HepG2 (cell line): ENCODE measurements around the gene BCAS1. TPM values are rescaled to one million over a fixed set of nuclear protein-coding genes. Genes with fewer than 3 reads are reported as not detected.
A peak's percentile ranks its signal among the peaks of the same experiment; 100 is the strongest.

Experiments used
- ATAC-seq: fragments of 200-7000 bp; cut with Tn5 transposase; 3 replicates; pipeline ENCODE4 v1.9.1; 2020; ENCODE audit warnings: mild to moderate bottlenecking, moderate library complexity
- BruUV-seq: library from RNA; stranded (reverse); fragments of 400-500 nt; replicated peaks from 2 replicates; lab custom pipeline; 2021; lab: Mats Ljungman, UMichigan
- CTCF ChIA-PET: fragments of 300-600 bp; formaldehyde crosslinking; extraction: SDS; loops from one replicate; lab custom pipeline; 2021; ENCODE audit warnings: low total read pairs, inconsistent platforms, low intra/inter-chr PET ratio; lab: Yijun Ruan, JAX
- POLR2A ChIA-PET: fragments of 350-600 bp; sonication (Branson Sonifier 250); formaldehyde crosslinking; loops from one replicate; lab custom pipeline; 2020; ENCODE audit warnings: antibody characterized with exemption, inconsistent platforms; lab: Yijun Ruan, JAX
- DNase-seq: peaks from one replicate; pipeline ENCODE4 v3.0.0-alpha.2; 2015; ENCODE audit warnings: low spot score
- FAIRE-seq: peaks from 3 replicates; lab custom pipeline; 2011; peaks lifted over from hg19 to GRCh38; lab: Jason Lieb, UNC
- H2AFZ ChIP-seq: one replicate; pipeline ENCODE4 v1.6.1; 2011; ENCODE audit warnings: low read length, inconsistent platforms
- H3K27ac ChIP-seq: fragments of 300-600 bp; 3 replicates; pipeline ENCODE4 v1.8.0; 2011; ENCODE audit warnings: mixed run types, mild to moderate bottlenecking, mixed read lengths, low read length, inconsistent platforms; ENCODE audit not compliant: insufficient read depth; ENCODE audit errors: extremely low read length
- H3K27me3 ChIP-seq, 2 experiments: fragments of 200-600 bp in 1 of 2; 2 replicates in 1 of 2; 3 replicates in 1 of 2; pipeline versions ENCODE4 v1.6.0 to v1.8.0; 2011; ENCODE audit warnings: low read length in 2 of 2, mild to moderate bottlenecking in 2 of 2, moderate library complexity in 2 of 2, inconsistent platforms in 1 of 2; ENCODE audit not compliant: insufficient read depth in 2 of 2, control insufficient read depth in 1 of 2
- H3K36me3 ChIP-seq, 2 experiments: fragments of 200-600 bp in 1 of 2; replicated peaks in 1 of 2; 2 replicates in 1 of 2; 3 replicates in 1 of 2; pipeline versions ENCODE4 v1.5.1 to v1.8.0; 2011; ENCODE audit warnings: low read length in 2 of 2, inconsistent platforms in 1 of 2; ENCODE audit not compliant: insufficient read depth in 2 of 2, control insufficient read depth in 1 of 2
- H3K4me1 ChIP-seq: 2 replicates; pipeline ENCODE4 v1.5.1; 2012; ENCODE audit warnings: low read length, inconsistent platforms; ENCODE audit not compliant: insufficient read depth
- H3K4me2 ChIP-seq: 2 replicates; pipeline ENCODE4 v1.6.0; 2011; ENCODE audit warnings: low read depth, low read length, inconsistent platforms
- H3K4me3 ChIP-seq, 3 experiments: fragments of 200-600 bp in 1 of 3; sonication (generic), shearing (Covaris generic) in 1 of 3; replicated peaks in 1 of 3; 2 replicates each; pipeline ENCODE4 v1.5.1; 2011 to 2016; ENCODE audit warnings: low read length in 3 of 3, inconsistent platforms in 2 of 3, low read depth in 2 of 3, mild to moderate bottlenecking in 2 of 3, control low read depth in 1 of 3, mixed read lengths in 1 of 3; ENCODE audit not compliant: insufficient read depth in 1 of 3
- H3K79me2 ChIP-seq: one replicate; pipeline ENCODE4 v1.6.1; 2011; ENCODE audit warnings: low read length, inconsistent platforms; ENCODE audit not compliant: insufficient read depth
- H3K9ac ChIP-seq: 2 replicates; pipeline ENCODE4 v1.6.0; 2011; ENCODE audit warnings: mild to moderate bottlenecking, low read depth, low read length, inconsistent platforms; ENCODE audit not compliant: insufficient read depth
- H3K9me3 ChIP-seq: 2 replicates; pipeline ENCODE4 v1.5.1; 2012; ENCODE audit warnings: mild to moderate bottlenecking, low read length
- H4K20me1 ChIP-seq: 2 replicates; pipeline ENCODE4 v1.6.0; 2011; ENCODE audit warnings: inconsistent platforms, mild to moderate bottlenecking, low read length, moderate library complexity; ENCODE audit not compliant: insufficient read depth
- HHEX ChIP-seq: IDR thresholded peaks from 2 replicates; pipeline ENCODE4 v1.6.1; 2016; ENCODE audit warnings: control low read depth
- RFXAP ChIP-seq: sonication (generic); formaldehyde crosslinking; IDR thresholded peaks from 2 replicates; pipeline ENCODE4 v1.4.0; 2020; ENCODE audit warnings: missing genetic modification reagents, borderline replicate concordance
- ZNF24 ChIP-seq: fragments of 450-650 bp; IDR thresholded peaks from 2 replicates; pipeline ENCODE4 v1.6.1; 2017; ENCODE audit warnings: antibody characterized with exemption, mild to moderate bottlenecking
- WGBS: methylation state at CpG from one replicate; pipeline ENCODE4 v1.1.6; 2017; ENCODE audit warnings: low lambda C conversion rate; 5-methylcytosine and 5-hydroxymethylcytosine counted together
- in situ Hi-C: cut with HindIII; loops from 2 replicates; pipeline ENCODE4 v1.10.0; 2017; ENCODE audit warnings: low pct_unique_long_range_greater_than_20kb; ENCODE audit not compliant: extremely low pct_ligation_motif_present
- intact Hi-C: fragments of 100-400 bp; cut with micrococcal nuclease; formaldehyde crosslinking; loops from one replicate; pipeline ENCODE4 v1.10.0; 2022; ENCODE audit not compliant: unreplicated experiment
- polyA plus RNA-seq, 8 experiments: library from polyadenylated mRNA; depleted of rRNA in 3 of 8; stranded (reverse) in 7 of 8; unstranded in 1 of 8; fragments of >200 nt; fragmentation: Illumina TruSeq in 4 of 8; extraction: Trizol in 4 of 8; gene quantifications; 2 replicates each; pipeline versions ENCODE4 v1.2.1 to v1.2.3, GENCODE V29; 2011 to 2016; ENCODE audit warnings: low read depth in 4 of 8, missing spikeins in 1 of 8, mixed read lengths in 1 of 8; ENCODE audit not compliant: insufficient read depth in 1 of 8
- total RNA-seq, 5 experiments: library from RNA; depleted of rRNA; stranded (reverse); fragments of >200 nt; fragmentation: Illumina TruSeq; extraction: Trizol; gene quantifications; 2 replicates each; pipeline ENCODE4 v1.2.3, GENCODE V29; 2016; ENCODE audit warnings: low read depth in 1 of 5
- TF ChIP-seq, protein P1 (sequence below), 2 experiments: fragments of 450-650 bp in 1 of 2; sonication (generic) in 1 of 2; formaldehyde crosslinking; IDR thresholded peaks; 2 replicates each; pipeline versions ENCODE4 v1.5.0 to v1.8.0; 2020 to 2022; ENCODE audit warnings: mild to moderate bottlenecking in 1 of 2, missing genetic modification reagents in 1 of 2

BCAS1 gene
- total and polyA plus RNA-seq, 2 of the 13 experiments (the other 11 are each of a cell fraction or from before 2014, with no cell fraction given), result 0.55 to 0.91 TPM

DNA sequence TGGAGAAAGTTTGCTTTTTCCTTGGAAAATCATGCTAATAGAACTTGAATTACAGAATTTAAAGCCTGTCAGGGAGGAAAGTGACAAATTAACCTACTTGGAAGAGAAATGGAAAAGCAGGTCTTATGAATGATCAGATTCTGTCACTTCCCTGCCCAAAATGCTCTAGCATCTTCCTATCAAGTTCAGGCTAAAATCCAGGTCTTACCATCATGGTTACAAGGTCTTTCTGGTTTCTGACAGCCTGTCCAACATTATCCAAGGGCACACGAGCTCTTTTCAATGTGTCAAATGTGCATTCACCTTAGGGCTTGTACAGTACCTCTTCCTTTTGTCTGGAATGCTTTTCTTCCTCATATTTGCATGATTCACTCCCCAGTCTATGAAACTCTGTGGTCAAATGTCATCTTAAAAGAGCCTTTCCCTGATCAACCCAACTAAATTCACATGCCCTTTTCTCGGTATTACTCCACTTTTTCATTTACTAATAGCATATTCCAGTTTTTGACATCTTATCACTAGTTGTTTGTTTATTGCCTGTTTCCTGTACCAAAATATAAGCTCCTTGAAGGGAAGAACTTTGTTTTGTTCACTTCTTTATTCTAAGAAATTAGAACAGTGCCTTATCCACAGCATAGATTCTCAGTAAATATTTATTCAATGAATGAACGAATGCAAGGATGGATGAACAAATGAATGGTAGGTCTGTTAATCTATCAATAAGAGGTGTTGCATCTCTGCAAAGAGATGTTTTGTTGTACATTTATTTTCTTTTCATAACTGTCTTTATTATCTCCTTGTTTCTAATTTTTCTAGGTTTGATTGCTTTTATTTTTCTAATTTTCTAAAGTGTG, 139.5 kb downstream of the BCAS1 start:
- H3K9ac ChIP-seq, result no peak overlapping the region
- no peak for ATAC-seq
- H3K4me3 ChIP-seq, result no peak overlapping the region
- H3K4me2 ChIP-seq, result no peak overlapping the region
- WGBS, result 4% methylated on average over 3 of the region's 3 CpGs
- DNase-seq, result no peak
- TF ChIP-seq ZNF24, result peak; percentile 52; the same call in 1 of the 2 replicates
- no peak for TF ChIP-seq RFXAP (CRISPR knock-in tag)
- H3K27me3 ChIP-seq, result peaks cover 0 to 10% of the 10 kb centered on the region in 2 experiments; a peak in 1 of 5 replicates
- in situ Hi-C loops, result no loop called here
- no peaks in the 10 kb centered on the region for H3K79me2 ChIP-seq
- H2AFZ ChIP-seq, result peak overlapping the region; percentile 22
- intact Hi-C loops, result no loop called here
- POLR2A ChIA-PET, result interaction anchor here (1.3 kb wide), 1 partner anchor 336 kb away, joined by 5 read pairs; the partner anchor contains the start of gene ZNF217
- H3K4me1 ChIP-seq, result peaks cover 43% of the 10 kb centered on the region
- H3K9me3 ChIP-seq, result no peaks in the 10 kb centered on the region
- peak; percentile 26 for FAIRE-seq
- CTCF ChIA-PET, result no interaction called here
- H3K27ac ChIP-seq, result no peak overlapping the region
- BruUV-seq, result no TSS peak
- H3K36me3 ChIP-seq, result no peaks in the 10 kb centered on the region
- H4K20me1 ChIP-seq, result no peaks in the 10 kb centered on the region

DNA sequence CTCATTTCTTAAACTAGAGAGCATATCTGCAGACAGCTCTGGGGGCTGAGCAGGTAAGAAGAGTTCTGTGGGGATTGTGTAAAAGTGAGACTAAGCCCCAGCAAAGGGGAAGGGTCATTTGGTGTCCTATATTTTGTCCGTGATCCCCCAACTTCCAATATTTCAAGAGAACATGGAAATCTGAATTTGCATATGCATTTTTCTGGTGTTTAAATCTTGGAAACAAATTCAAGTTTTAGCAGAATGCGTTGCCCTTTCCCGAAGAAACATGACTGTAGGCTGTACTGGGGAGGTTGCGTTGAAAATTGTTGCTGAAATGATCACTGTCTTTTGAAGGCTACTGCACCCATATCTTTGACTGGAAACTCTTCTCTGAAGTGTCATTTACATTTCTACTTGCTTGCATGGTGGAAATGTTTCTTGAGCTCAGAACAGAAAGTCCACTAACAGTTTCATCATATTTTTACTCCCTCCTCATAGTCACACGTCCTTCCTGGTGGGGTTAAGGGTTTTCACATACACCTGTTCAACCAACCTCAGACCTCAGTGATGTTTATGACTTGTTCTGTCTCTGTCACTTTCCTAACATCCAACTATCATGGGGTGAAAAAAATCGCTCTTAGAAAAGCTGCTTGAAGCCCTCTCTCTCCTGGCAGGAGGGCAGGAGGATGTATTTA, 140.3 kb downstream of the BCAS1 start:
- Histone ChIP-seq H3K79me2 (no peaks in the 10 kb centered on the region), H3K27ac (no peak overlapping the region), H3K36me3 (no peaks in the 10 kb centered on the region), H3K4me2 (no peak overlapping the region), H3K9me3 (no peaks in the 10 kb centered on the region), H2AFZ (peak overlapping the region; percentile 22), H3K27me3 (peaks cover 0 to 10% of the 10 kb centered on the region in 2 experiments; a peak in 1 of 5 replicates), H3K4me1 (peaks cover 42% of the 10 kb centered on the region), H3K4me3 (no peak overlapping the region), H3K9ac (peak overlapping the region; percentile 7; the same call in 1 of the 2 replicates), H4K20me1 (no peaks in the 10 kb centered on the region)
- DNase-seq, result no peak
- POLR2A ChIA-PET, result interaction anchor here (1.3 kb wide), 1 partner anchor 336 kb away, joined by 5 read pairs; the partner anchor contains the start of gene ZNF217
- TF ChIP-seq, protein P1, sequence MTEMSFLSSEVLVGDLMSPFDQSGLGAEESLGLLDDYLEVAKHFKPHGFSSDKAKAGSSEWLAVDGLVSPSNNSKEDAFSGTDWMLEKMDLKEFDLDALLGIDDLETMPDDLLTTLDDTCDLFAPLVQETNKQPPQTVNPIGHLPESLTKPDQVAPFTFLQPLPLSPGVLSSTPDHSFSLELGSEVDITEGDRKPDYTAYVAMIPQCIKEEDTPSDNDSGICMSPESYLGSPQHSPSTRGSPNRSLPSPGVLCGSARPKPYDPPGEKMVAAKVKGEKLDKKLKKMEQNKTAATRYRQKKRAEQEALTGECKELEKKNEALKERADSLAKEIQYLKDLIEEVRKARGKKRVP (CRISPR knock-in tag; IDR thresholded peaks at IDR 0.05), result 0 out of 4 replicates have a peak, but pooled peaks of 1 of the 2 experiments have one; percentile 24
- no peak for TF ChIP-seq HHEX (CRISPR knock-in tag)
- intact Hi-C loops, result no loop called here
- CTCF ChIA-PET, result no interaction called here
- no peak for ATAC-seq
- FAIRE-seq, result no peak
- in situ Hi-C loops, result no loop called here
- 37% methylated on average over 6 of the region's 6 CpGs for WGBS
- BruUV-seq, result no TSS peak
